Caki2 (cell line): Measurements from ENCODE around the gene ELOB. TPM values are rescaled to one million over a fixed set of nuclear protein-coding genes. Genes with fewer than 3 reads are reported as not detected.

Experiments used
- DNase-seq: peaks from one replicate; pipeline ENCODE4 v3.0.0-alpha.2; 2015; ENCODE audit warnings: low read depth
- in situ Hi-C: cut with HindIII; loops from 2 replicates; pipeline ENCODE4 v1.10.0; 2016; ENCODE audit warnings: low sequenced_read_pairs, low pct_unique_long_range_greater_than_20kb, mixed read lengths
- total RNA-seq: library from RNA; depleted of rRNA; stranded (reverse); fragments of >200 nt; shearing (Covaris generic); gene quantifications from 2 replicates; pipeline ENCODE4 v1.2.3, GENCODE V29; 2014; ENCODE audit warnings: low replicate concordance

The ELOB gene
- total RNA-seq, 1 experiment from 2014 or later = 473 TPM

DNA sequence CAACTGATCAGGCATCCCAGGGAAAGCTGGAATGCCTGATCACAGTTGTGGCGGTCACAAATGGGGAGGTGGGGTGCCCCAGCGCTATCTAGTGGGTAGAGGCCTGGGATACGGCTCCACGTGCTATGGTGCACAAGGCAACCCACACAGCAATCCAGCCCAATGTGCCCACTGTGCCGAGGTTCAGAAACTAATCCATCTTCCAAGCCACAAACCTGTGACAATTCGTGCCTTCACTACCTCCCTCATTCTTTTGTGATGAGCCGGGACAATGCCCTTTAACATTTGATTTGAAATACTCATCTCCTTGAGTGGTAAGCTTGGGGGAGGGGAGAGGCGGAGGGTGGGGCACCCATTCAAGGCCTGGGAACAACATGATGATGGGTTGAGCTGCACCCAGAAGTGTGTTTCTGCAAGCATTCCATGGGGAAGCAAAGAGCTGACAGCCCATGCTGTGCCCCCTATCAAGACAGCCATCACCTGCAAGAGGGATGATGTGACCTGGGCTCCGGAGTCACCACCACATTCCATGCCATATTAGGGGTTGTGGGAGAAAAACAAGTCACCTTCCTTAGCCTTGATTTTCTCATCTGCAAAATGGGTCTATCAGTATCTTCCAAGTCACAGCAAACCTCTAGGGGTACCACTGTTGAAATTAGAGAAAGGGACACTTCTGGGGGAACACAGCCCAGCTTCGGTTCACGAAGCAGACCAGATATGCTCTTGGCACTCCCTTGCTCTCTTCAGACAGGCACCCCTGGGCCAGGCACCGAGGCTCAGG is 3.7 kb downstream of the ELOB start:
- DNase-seq = peak; percentile 38
- in situ Hi-C loops = no loop called here

GRCh38 chr16:2771496-2772402 is 5.3 kb downstream of the ELOB start:
- DNase-seq = no peak
- in situ Hi-C loops = no loop called here

- in situ Hi-C loops = no loop called here
- peak; percentile 32 for DNase-seq
Observed at GRCh38 chr16:2770057-2770951, 6.8 kb downstream of the ELOB start.

DNA sequence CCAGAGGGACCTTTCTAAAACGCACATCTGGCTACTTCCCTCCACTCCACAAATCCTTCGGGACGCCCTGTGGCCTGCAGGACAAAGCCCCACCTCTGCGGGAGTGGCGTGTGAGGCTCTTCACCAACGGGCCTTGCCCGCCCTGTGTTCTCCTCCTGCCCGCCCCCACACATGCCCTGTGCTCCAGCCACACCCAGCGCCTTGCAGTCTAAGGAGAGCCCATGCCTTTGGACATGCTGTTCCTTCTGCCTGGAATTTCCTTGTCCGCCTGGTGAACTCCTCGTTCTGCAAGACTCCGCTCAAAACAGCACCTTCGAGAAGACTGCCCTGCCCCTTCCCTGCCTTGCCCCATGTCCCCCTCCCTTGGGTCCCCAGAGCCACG is 7.4 kb downstream of the ELOB start:
- no peak for DNase-seq
- in situ Hi-C loops = no loop called here

- no peak for DNase-seq
- in situ Hi-C loops = no loop called here
Observed at GRCh38 chr16:2769100-2769529, 8.0 kb downstream of the ELOB start.

GRCh38 chr16:2768403-2769089 is 8.5 kb downstream of the ELOB start:
- no peak for DNase-seq
- in situ Hi-C loops = no loop called here

- no peak for DNase-seq
- in situ Hi-C loops = no loop called here
Observed at GRCh38 chr16:2767891-2768290, 9.2 kb downstream of the ELOB start.

DNA sequence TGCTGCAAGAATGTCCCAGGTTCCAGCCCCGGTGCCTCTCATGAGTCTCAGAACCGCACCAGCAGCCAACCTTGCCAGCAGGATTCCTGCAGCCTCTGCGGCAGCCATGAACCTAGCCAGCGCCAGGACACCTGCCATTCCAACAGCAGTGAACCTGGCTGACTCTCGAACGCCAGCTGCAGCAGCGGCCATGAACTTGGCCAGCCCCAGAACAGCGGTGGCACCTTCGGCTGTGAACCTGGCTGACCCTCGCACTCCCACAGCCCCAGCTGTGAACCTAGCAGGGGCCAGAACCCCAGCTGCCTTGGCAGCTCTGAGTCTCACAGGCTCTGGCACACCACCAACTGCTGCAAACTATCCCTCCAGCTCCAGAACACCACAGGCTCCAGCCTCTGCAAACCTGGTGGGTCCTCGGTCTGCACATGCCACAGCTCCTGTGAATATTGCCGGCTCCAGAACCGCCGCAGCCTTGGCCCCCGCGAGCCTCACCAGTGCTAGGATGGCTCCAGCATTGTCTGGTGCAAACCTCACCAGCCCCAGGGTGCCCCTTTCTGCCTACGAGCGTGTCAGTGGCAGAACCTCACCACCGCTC is 9.8 kb downstream of the ELOB start:
- no peak for DNase-seq
- in situ Hi-C loops = no loop called here

GRCh38 chr16:2766430-2767139 is 10.5 kb downstream of the ELOB start:
- in situ Hi-C loops = no loop called here

GRCh38 chr16:2765462-2766404 is 11.3 kb downstream of the ELOB start:
- in situ Hi-C loops = no loop called here
- no peak for DNase-seq

More at GRCh38 chr16:2766430-2767139, 10.5 kb downstream of the ELOB start:
- no peak for DNase-seq

- DNase-seq = no peak
- in situ Hi-C loops = no loop called here
Observed at GRCh38 chr16:2764718-2765117, 12.4 kb downstream of the ELOB start.

- in situ Hi-C loops = no loop called here
- DNase-seq = no peak
Observed at GRCh38 chr16:2763173-2763572, 13.9 kb downstream of the ELOB start.

DNA sequence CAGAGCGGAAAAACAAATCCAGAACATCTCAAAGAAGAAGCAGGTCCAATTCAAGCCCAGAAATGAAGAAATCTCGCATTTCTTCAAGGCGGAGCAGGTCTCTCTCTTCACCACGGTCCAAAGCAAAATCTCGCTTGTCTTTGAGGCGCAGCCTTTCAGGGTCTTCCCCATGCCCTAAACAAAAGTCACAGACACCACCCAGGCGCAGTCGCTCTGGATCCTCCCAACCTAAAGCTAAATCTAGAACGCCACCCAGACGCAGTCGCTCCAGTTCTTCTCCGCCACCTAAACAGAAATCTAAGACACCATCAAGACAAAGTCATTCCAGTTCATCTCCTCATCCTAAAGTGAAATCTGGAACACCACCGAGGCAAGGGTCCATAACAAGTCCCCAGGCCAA is 14.4 kb downstream of the ELOB start:
- in situ Hi-C loops = no loop called here
- DNase-seq = no peak

DNA sequence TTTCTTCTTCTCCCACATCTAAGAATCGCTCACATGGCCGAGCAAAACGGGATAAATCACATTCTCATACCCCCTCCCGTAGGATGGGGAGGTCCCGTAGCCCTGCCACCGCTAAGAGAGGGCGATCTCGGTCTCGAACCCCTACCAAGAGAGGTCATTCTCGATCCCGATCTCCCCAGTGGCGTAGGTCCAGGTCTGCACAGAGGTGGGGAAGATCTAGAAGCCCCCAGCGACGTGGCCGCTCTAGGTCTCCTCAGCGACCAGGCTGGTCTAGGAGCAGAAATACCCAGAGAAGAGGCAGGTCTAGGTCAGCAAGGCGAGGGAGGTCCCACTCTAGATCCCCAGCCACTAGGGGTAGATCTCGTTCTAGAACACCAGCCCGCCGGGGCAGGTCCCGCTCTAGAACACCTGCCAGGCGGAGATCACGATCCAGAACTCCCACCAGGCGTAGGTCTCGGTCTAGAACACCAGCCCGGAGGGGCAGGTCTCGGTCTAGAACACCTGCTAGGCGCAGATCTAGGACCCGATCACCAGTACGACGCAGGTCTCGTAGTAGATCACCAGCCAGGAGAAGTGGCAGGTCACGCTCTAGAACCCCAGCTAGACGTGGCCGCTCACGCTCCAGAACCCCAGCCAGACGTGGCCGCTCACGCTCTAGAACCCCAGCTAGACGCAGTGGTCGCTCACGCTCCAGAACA is 15.0 kb downstream of the ELOB start:
- no peak for DNase-seq
- in situ Hi-C loops = no loop called here

DNA sequence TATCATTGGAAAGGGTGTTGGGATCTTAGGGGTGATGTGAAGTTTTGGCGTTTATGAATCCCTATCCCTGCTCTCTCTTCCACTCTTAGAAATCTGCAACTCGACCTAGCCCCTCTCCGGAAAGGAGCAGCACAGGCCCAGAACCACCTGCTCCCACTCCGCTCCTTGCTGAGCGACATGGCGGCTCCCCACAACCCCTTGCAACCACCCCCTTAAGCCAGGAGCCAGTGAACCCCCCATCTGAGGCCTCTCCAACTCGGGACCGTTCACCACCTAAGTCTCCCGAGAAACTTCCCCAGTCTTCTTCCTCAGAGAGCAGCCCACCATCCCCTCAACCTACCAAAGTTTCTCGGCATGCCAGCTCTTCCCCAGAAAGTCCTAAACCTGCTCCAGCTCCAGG is 15.6 kb downstream of the ELOB start:
- no peak for DNase-seq
- in situ Hi-C loops = no loop called here
